ENCODE data around the gene CTSE. TPM values are rescaled to one million over a fixed set of nuclear protein-coding genes. Genes with fewer than 3 reads are reported as not detected.

The CTSE gene
- total RNA-seq, 1 donor from 2014 or later = not detected

DNA sequence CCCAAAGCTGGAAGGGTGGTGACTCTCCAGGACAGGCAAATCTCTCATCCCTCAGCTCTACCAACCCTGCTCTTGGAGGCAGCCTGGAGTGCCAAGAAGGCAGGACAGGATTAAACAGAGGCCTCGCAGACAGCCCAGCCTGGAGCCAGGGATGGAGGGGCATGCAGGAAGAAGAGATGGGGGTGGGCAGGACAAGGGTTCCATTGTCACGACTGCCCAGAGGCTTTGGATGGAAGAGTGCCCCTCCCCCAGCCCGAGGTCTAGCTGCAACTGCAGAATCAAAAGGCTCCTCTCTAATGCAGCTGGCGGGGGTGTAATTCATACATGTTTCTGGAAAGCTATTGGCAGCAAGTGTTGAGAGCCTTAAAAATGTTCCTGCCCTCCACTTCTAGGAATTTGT lies 29.3 kb downstream of the CTSE start:
- no peak overlapping the region for H3K4me3 Mint-ChIP-seq (ENCODE audit: unreplicated experiment)
- H3K27ac Mint-ChIP-seq (ENCODE audit: unreplicated experiment) = no peak overlapping the region
- peaks cover 1% of the 10 kb centered on the region for H3K9me3 Mint-ChIP-seq (ENCODE audit: unreplicated experiment)
- no peaks in the 10 kb centered on the region for H3K27me3 Mint-ChIP-seq (ENCODE audit: unreplicated experiment)
- H3K36me3 Mint-ChIP-seq (ENCODE audit: unreplicated experiment) = peaks cover 4% of the 10 kb centered on the region
- TF ChIP-seq, protein P1, sequence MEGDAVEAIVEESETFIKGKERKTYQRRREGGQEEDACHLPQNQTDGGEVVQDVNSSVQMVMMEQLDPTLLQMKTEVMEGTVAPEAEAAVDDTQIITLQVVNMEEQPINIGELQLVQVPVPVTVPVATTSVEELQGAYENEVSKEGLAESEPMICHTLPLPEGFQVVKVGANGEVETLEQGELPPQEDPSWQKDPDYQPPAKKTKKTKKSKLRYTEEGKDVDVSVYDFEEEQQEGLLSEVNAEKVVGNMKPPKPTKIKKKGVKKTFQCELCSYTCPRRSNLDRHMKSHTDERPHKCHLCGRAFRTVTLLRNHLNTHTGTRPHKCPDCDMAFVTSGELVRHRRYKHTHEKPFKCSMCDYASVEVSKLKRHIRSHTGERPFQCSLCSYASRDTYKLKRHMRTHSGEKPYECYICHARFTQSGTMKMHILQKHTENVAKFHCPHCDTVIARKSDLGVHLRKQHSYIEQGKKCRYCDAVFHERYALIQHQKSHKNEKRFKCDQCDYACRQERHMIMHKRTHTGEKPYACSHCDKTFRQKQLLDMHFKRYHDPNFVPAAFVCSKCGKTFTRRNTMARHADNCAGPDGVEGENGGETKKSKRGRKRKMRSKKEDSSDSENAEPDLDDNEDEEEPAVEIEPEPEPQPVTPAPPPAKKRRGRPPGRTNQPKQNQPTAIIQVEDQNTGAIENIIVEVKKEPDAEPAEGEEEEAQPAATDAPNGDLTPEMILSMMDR (IDR thresholded peaks at IDR 0.05; ENCODE audit: partially characterized antibody, unreplicated experiment) = no peak
- no peaks in the 10 kb centered on the region for H3K4me1 Mint-ChIP-seq (ENCODE audit: low read depth, unreplicated experiment)
- no peak for DNase-seq

DNA sequence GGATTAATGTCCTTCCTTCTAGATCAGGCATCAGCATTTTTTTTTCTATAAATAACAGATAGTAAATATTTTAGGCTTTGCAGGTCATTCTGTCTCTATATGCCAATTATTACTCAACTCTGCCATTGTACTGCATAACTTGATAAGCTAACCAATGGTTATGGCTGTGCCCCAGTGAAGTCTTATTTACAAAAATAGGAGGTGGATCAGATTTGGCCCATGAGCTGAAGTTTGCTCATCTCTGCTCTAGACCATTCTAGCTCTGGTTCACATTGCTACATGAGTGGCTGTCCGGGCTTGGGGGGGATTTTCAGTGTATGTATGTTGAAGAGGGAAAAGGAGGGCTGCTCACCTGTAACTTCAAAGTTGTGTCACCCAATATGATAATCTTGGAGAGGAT lies 30.6 kb downstream of the CTSE start:
- DNase-seq = no peak
- H3K4me1 Mint-ChIP-seq (ENCODE audit: low read depth, unreplicated experiment) = no peaks in the 10 kb centered on the region
- no peak overlapping the region for H3K27ac Mint-ChIP-seq (ENCODE audit: unreplicated experiment)
- H3K36me3 Mint-ChIP-seq (ENCODE audit: unreplicated experiment) = no peaks in the 10 kb centered on the region
- peaks cover 1% of the 10 kb centered on the region for H3K9me3 Mint-ChIP-seq (ENCODE audit: unreplicated experiment)
- H3K4me3 Mint-ChIP-seq (ENCODE audit: unreplicated experiment) = no peak overlapping the region
- no peaks in the 10 kb centered on the region for H3K27me3 Mint-ChIP-seq (ENCODE audit: unreplicated experiment)
- TF ChIP-seq, protein P1 (IDR thresholded peaks at IDR 0.05; ENCODE audit: partially characterized antibody, unreplicated experiment) = no peak

DNA sequence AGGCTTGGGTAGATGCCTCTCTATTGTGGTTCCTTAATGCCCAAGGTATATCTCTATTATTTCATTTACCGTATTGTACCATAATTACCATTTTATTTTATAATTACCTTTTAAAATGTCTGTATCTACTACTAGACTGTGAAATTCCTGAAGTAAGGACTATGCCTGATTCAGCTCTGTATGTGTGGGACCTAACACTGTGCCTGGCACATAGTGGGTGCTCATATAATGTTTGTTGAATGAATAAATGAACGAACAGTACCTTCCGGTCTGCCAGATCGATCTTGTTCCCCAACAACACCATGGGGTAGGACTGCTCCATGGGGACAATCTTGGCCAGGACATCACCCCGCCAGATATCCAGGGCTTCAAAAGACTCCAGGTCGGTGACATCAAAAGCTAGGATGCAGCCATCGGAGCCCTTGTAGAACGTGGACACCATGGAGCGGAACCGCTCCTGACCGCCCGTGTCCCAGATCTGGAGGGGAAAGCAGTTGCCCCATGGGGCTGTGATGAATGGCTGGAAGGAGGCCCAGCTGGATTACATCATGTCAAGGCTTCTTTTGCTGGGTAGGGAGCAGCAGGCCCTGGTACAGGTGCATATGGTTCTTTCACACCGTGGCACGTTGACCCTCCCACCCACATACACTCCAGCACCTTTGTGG lies 31.3 kb downstream of the CTSE start:
- Mint-ChIP-seq H3K4me1 (ENCODE audit: low read depth, unreplicated experiment) (no peaks in the 10 kb centered on the region), H3K27ac (ENCODE audit: unreplicated experiment) (no peak overlapping the region), H3K27me3 (ENCODE audit: unreplicated experiment) (no peaks in the 10 kb centered on the region), H3K36me3 (ENCODE audit: unreplicated experiment) (no peaks in the 10 kb centered on the region), H3K4me3 (ENCODE audit: unreplicated experiment) (no peak overlapping the region), H3K9me3 (ENCODE audit: unreplicated experiment) (peaks cover 1% of the 10 kb centered on the region)
- DNase-seq = no peak
- TF ChIP-seq, protein P1 (IDR thresholded peaks at IDR 0.05; ENCODE audit: partially characterized antibody, unreplicated experiment) = no peak

DNA sequence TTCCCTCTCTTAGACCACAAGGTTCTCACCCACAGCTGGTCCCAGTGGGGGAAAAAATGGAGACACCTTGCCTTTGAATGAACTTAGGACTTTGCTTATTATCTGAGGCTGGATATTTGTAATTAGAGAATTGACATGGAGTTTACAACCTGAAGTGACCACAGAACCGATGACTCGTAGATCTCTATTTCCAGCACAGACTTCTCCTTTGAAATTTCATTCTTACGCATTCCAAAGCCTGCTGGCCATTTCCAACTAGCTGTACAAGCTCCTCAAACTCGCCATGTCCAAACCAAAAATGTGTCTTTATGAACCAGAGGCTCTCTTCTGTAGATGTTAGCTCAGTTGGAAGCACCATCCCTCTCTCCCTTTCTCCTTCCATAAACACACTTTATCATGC lies 32.5 kb downstream of the CTSE start:
- Mint-ChIP-seq H3K27ac (ENCODE audit: unreplicated experiment) (no peak overlapping the region), H3K4me1 (ENCODE audit: low read depth, unreplicated experiment) (no peaks in the 10 kb centered on the region), H3K9me3 (ENCODE audit: unreplicated experiment) (peaks cover 1% of the 10 kb centered on the region), H3K4me3 (ENCODE audit: unreplicated experiment) (no peak overlapping the region), H3K36me3 (ENCODE audit: unreplicated experiment) (no peaks in the 10 kb centered on the region), H3K27me3 (ENCODE audit: unreplicated experiment) (no peaks in the 10 kb centered on the region)
- no peak for DNase-seq
- TF ChIP-seq, protein P1 (IDR thresholded peaks at IDR 0.05; ENCODE audit: partially characterized antibody, unreplicated experiment) = no peak

DNA sequence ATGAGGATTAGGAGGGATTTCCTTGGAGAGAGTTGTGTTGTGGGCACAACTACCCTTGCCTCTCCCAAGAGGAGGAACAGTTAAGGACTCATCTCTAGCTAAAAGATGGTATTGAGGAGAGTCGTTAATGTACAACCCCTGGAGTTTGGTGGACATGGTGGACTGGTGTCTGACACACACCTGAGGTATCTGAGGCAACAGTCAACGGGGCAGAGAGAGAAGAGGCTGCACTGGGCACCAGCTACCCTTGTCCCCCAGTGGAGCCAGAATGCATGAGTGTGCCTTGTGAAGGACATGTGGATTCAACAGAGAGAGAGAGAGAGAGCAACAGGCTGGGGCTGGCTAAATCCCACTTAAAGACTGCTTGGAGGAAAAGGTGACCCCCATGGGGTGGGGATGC lies 33.5 kb downstream of the CTSE start:
- no peaks in the 10 kb centered on the region for H3K27me3 Mint-ChIP-seq (ENCODE audit: unreplicated experiment)
- H3K4me1 Mint-ChIP-seq (ENCODE audit: low read depth, unreplicated experiment) = no peaks in the 10 kb centered on the region
- peaks cover 1% of the 10 kb centered on the region for H3K9me3 Mint-ChIP-seq (ENCODE audit: unreplicated experiment)
- no peak for DNase-seq
- no peaks in the 10 kb centered on the region for H3K36me3 Mint-ChIP-seq (ENCODE audit: unreplicated experiment)
- TF ChIP-seq, protein P1 (IDR thresholded peaks at IDR 0.05; ENCODE audit: partially characterized antibody, unreplicated experiment) = no peak
- no peak overlapping the region for H3K27ac Mint-ChIP-seq (ENCODE audit: unreplicated experiment)
- H3K4me3 Mint-ChIP-seq (ENCODE audit: unreplicated experiment) = no peak overlapping the region
